Rectal smooth muscle tissue (tissue), 1 donor: ENCODE data around the gene PFN2.

ENCODE experiments used
- H3K27ac ChIP-seq: one replicate; pipeline ENCODE4 v1.7.0; 2013; ENCODE audit warnings: low read depth, low read length, inconsistent platforms
- H3K27me3 ChIP-seq: one replicate; pipeline ENCODE4 v1.7.0; 2013; ENCODE audit warnings: low read length; ENCODE audit not compliant: control insufficient read depth, insufficient read depth
- H3K36me3 ChIP-seq: one replicate; pipeline ENCODE4 v1.7.0; 2013; ENCODE audit warnings: low read length; ENCODE audit not compliant: control insufficient read depth, insufficient read depth
- H3K4me1 ChIP-seq: one replicate; pipeline ENCODE4 v1.7.0; 2013; ENCODE audit warnings: low read length; ENCODE audit not compliant: control insufficient read depth, insufficient read depth
- H3K4me3 ChIP-seq: one replicate; pipeline ENCODE4 v1.7.0; 2013; ENCODE audit warnings: low read length
- H3K9ac ChIP-seq: one replicate; pipeline ENCODE4 v1.7.0; 2013; ENCODE audit warnings: low read length

Gene PFN2

DNA sequence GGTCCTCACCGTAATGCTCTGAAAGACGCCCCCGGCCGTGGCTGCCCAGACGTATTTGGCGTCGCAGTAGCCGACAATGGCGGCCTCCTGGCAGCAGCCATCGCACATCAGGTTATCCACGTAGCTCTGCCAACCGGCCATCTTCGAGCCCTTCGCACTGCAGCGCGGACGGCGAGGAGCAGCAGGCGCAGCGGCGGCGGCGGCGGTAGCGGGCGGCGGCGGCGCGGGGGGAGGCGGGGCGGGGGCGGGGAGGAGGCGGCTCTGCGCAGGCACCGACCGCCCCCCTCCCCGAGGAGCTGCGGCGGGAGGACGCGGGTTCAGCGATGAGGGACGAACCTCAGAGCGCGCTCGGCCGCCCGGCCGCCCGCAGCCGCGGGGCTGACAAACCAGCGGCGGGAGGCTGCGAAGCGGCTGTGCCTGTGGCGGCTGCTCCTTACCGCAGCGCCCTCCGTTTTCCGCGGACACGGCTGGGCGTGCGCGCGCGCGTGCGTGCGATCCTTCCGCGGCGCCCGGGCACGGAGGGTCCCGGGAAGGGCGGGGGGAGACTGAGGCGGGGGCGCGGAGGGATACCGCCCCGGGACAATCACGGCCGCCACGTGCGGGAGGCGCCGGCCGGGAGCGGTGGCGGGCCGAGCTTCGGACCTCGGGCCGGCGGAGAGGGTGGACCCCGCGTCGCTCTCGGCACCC is at the start of gene PFN2:
Gene PFN2 (minus strand): TSS at position 180 of the 687 bp plus-strand sequence. CDS start 39 bp downstream, at position 141.
- Histone ChIP-seq H3K36me3 (peaks cover 2% of the 10 kb centered on the region), H3K9ac (peak within 1 kb of the TSS; percentile 50), H3K4me3 (peak within 1 kb of the TSS; percentile 86), H3K27ac (peak within 1 kb of the TSS; percentile 90), H3K4me1 (no peaks in the 10 kb centered on the region), H3K27me3 (no peaks in the 10 kb centered on the region)

DNA sequence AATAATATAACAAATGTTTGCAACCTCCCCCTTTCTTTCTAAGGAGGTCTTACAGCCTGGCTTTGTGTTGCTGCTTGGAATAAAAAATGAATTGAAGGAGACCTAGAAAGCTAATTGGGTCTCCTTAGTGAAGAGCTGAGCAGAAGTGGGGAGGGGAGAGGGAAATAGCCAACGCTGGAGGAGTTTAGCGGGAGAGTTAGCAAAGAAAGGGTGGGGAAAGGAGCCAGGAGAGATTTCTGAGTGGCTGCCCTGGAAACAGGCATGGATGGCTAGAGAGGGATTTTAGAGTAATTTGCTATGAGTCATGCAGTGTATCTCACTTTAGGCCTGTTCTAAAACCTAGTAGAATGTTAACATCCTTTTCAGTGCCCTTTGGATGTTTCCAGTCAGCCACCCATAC is 45.2 kb upstream of the PFN2 start:
- H3K27me3 ChIP-seq = no peaks in the 10 kb centered on the region
- H3K4me1 ChIP-seq = no peaks in the 10 kb centered on the region
- H3K36me3 ChIP-seq = no peaks in the 10 kb centered on the region
- no peak overlapping the region for H3K4me3 ChIP-seq
- H3K27ac ChIP-seq = no peak overlapping the region
- no peak overlapping the region for H3K9ac ChIP-seq

DNA sequence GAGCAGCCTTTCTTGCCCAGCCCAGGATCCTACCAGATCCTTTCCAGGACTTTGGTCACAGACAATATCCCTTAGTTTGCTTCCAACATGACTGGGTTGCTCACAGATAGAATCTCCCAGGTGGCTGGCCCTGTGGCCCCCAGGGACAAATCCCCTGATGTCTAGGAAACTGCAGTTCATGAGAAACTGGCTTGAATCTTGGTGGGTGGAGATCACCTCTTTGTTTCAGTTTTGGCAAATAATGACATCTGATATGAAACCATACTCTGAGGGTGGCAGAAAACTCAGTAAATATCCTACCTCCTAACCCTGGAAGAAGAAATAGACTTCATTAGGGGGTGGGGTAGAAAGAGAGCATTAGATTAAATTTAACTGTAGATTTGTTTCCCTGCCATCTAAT is 44.1 kb upstream of the PFN2 start:
- Histone ChIP-seq H3K4me1 (no peaks in the 10 kb centered on the region), H3K36me3 (no peaks in the 10 kb centered on the region), H3K27me3 (no peaks in the 10 kb centered on the region), H3K4me3 (no peak overlapping the region), H3K9ac (no peak overlapping the region), H3K27ac (no peak overlapping the region)

DNA sequence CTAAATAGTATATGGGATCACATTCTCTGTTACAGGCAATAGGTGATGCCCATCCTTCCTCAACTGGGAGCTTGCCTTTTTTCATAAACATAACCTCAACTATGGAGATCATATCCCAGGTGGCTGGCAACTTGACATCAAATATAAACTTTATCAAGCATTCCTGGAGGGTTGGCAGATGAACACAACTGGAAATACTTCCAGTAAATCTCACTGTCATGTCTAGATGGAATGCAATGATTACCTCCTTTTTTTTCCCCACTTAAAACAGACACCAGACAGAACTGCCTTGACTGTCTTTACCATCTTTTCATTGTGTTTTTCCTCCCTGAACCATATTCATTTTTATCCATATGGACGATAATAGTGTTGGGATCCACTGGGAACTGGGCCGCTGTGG is 43.1 kb upstream of the PFN2 start:
- Histone ChIP-seq H3K27me3 (no peaks in the 10 kb centered on the region), H3K4me3 (no peak overlapping the region), H3K36me3 (no peaks in the 10 kb centered on the region), H3K27ac (no peak overlapping the region), H3K9ac (no peak overlapping the region), H3K4me1 (no peaks in the 10 kb centered on the region)

- Histone ChIP-seq H3K27me3 (no peaks in the 10 kb centered on the region), H3K36me3 (no peaks in the 10 kb centered on the region), H3K9ac (no peak overlapping the region), H3K4me1 (no peaks in the 10 kb centered on the region), H3K27ac (no peak overlapping the region), H3K4me3 (no peak overlapping the region)
Observed at GRCh38 chr3:150006794-150007193, 36.1 kb upstream of the PFN2 start.

DNA sequence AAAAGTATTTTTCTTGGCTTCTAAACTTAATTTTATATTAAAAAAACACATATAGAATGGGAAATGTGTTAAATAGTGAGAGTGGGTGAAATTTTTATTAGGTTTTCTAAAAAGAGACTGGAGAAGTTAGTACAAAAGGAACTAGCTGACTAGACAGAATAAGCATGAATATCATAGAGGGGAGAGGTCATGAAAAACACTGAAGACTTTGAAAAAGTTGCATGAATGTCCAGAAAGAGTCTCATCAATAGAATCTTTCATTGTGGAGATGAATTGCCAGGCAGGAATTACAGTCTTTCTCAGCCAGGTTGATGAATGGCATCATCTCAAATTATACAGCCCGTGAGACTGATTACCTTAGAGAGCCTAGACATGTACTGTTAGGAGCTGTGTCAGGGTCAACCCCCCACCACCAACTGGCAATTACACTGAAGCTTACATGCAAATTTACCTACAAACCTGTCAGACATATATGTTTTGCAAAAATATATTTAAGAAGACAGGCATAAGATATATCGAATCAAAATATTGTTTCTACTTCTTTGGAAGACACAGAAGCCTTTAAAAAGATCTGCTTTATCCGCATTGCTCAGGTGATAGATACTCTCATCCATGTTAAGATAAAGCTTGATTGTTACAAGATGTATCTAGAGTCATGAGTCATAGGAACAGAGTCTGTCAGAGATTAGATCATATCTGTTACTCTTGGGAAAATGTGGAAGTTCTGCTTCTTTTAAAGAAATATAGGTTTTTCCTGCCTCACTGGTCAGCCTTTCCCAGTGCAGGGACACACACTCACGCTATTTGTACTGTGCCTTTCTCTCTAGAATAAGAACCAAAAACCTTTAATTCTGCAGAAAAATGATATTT is 34.8 kb upstream of the PFN2 start:
- no peaks in the 10 kb centered on the region for H3K4me1 ChIP-seq
- H3K4me3 ChIP-seq = no peak overlapping the region
- H3K36me3 ChIP-seq = no peaks in the 10 kb centered on the region
- no peaks in the 10 kb centered on the region for H3K27me3 ChIP-seq
- no peak overlapping the region for H3K27ac ChIP-seq
- H3K9ac ChIP-seq = no peak overlapping the region

- H3K4me1 ChIP-seq = no peaks in the 10 kb centered on the region
- H3K27ac ChIP-seq = no peak overlapping the region
- H3K4me3 ChIP-seq = no peak overlapping the region
- H3K27me3 ChIP-seq = no peaks in the 10 kb centered on the region
- H3K36me3 ChIP-seq = no peaks in the 10 kb centered on the region
- no peak overlapping the region for H3K9ac ChIP-seq
Observed at GRCh38 chr3:150000641-150001040, 29.9 kb upstream of the PFN2 start.

DNA sequence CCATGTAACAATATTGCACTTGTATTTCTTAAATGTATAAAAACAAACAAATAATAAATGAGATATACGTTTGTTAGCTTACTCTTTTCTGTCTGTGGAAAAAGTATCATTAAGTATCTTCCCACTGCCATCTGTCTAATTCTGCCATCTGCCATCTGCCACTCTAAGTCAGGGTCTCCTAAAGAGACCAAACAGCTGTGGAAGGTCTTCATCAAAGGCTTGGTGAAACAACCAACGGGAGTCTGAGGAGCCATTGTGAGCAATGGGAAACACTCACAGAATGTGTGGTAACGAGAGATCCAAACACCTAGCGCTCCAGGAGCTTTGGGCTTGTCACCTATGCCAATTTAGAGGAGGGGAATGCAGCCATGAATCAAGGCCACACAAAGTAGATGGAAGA is 28.7 kb upstream of the PFN2 start:
- Histone ChIP-seq H3K9ac (no peak overlapping the region), H3K27ac (no peak overlapping the region), H3K4me3 (no peak overlapping the region), H3K36me3 (no peaks in the 10 kb centered on the region), H3K27me3 (no peaks in the 10 kb centered on the region), H3K4me1 (no peaks in the 10 kb centered on the region)

DNA sequence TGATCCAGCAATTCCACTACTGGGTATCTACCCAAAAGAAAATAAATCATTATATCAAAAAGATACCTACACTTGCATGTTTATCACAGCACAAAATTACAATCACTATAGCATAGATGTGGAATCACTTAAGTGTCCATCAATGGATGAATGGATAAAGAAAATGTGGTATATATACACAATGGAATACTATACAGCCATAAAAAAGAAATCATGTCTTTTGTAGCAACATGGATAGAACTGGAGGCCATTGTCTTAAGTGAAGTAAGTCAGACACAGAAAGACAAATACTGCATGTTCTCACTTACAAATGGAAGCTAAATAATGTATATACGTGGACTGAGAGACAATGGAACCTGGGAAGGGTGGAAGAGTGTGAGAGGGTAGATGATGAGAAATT is 28.3 kb upstream of the PFN2 start:
- Histone ChIP-seq H3K36me3 (no peaks in the 10 kb centered on the region), H3K27ac (no peak overlapping the region), H3K4me3 (no peak overlapping the region), H3K9ac (no peak overlapping the region), H3K27me3 (no peaks in the 10 kb centered on the region), H3K4me1 (no peaks in the 10 kb centered on the region)

DNA sequence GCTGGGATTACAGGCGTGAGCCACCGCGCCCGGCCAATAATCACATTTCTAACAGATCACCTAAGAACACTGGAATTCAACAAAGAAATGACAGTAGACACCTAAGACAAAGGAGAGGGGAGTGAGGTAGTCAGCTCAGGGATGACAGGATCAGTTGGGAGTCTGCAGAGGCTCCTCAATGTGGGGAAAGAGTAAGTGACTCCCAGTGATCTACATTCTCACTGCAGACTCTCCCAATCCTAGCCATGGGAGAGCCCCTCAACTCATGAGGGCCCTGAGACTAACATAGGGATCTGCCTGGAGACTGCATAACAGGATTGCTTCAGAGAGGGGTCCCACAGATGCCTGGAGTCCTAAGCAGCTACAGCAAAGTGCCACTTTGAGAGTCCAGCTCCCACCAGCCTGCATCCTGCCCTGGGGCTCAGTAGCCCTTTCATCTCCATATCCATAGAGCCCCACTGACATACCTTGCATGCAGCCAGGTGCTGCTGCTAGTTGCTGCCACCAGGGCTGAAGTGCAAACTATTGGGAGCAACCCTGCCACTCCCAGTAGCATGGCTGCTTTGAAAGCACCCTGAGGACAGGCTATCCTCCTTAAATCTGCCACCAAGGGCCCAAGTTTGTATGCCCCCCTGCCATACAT is 21.8 kb upstream of the PFN2 start:
- H3K36me3 ChIP-seq = no peaks in the 10 kb centered on the region
- H3K27ac ChIP-seq = no peak overlapping the region
- H3K27me3 ChIP-seq = no peaks in the 10 kb centered on the region

DNA sequence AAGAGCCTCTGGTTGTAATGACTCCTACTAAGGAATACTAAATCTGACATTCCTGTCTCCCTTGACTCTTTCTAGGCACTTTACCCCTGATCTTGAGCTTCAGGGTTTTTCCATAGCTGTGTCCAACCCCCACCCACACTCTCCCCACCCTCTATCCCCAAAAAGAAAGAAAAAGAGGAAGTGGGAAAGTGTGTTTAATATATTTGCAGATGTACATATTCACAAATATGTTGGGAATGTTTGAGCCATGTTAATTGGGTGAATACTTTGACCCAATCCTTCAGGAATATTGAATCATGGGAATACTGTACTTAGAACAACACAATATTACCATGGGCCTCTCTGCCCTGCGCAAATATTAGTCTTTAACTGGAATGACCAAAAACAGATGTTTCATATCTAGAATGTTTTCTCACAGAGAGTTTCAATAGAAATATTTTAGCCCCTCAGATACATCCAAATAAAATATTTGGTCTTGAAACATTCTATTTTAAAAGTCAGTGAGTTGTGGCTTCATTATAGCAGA is 19.8 kb upstream of the PFN2 start:
- Histone ChIP-seq H3K9ac (no peak overlapping the region), H3K36me3 (no peaks in the 10 kb centered on the region), H3K27me3 (no peaks in the 10 kb centered on the region), H3K4me3 (no peak overlapping the region), H3K4me1 (no peaks in the 10 kb centered on the region), H3K27ac (no peak overlapping the region)

More for the DNA sequence above, 21.8 kb upstream of the PFN2 start:
- Histone ChIP-seq H3K4me3 (no peak overlapping the region), H3K9ac (no peak overlapping the region), H3K4me1 (no peaks in the 10 kb centered on the region)

DNA sequence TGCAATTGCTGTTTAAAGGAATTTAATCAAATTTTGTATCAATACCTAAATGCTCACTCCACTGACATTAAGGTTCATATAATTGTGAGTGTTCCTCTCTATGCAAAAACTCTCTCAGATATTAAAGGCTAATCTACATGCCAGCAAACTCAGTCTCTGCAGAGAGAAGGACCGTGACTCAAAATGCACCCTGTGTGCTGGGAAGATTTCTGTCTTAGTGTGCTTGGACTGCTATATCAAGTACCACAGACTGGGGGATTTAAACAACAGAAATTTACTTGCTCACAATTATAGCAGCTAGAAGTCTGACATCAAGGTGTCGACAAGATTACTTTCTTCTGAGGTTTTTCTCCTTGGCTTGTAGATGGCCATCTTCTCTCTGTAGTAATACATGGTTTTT is 18.6 kb upstream of the PFN2 start:
- no peak overlapping the region for H3K27ac ChIP-seq
- H3K27me3 ChIP-seq = no peaks in the 10 kb centered on the region
- H3K36me3 ChIP-seq = no peaks in the 10 kb centered on the region
- H3K4me3 ChIP-seq = no peak overlapping the region
- no peak overlapping the region for H3K9ac ChIP-seq
- no peaks in the 10 kb centered on the region for H3K4me1 ChIP-seq
